Measurements from ENCODE around the gene METTL16.

METTL16 gene

GRCh38 chr17:2388020-2388682, 123.5 kb downstream of the METTL16 start:
- Histone ChIP-seq H3K27me3 (ENCODE audit: control insufficient read depth in 1 of 2, insufficient read depth in 2 of 2, low read length in 2 of 2) (no peaks in the 10 kb centered on the region), H3K4me1 (ENCODE audit: control insufficient read depth, insufficient read depth, low read length) (peaks cover 33% of the 10 kb centered on the region), H3K9me3 (ENCODE audit: control insufficient read depth in 2 of 2, low read length in 2 of 2) (no peaks in the 10 kb centered on the region), H3K4me3 (ENCODE audit: low read length in 2 of 2) (no peak overlapping the region), H3K9ac (ENCODE audit: low read length in 2 of 2) (no peak overlapping the region), H3K36me3 (ENCODE audit: control insufficient read depth in 2 of 2, insufficient read depth in 2 of 2, low read length in 2 of 2) (peaks cover 14 to 35% of the 10 kb centered on the region in 2 donors), H3K27ac (ENCODE audit: low read length) (peak overlapping the region; percentile 2)

- H3K4me3 ChIP-seq (ENCODE audit: low read length in 2 of 2): no peak overlapping the region
- H3K9me3 ChIP-seq (ENCODE audit: control insufficient read depth in 2 of 2, low read length in 2 of 2): no peaks in the 10 kb centered on the region
- H3K27me3 ChIP-seq (ENCODE audit: control insufficient read depth in 1 of 2, insufficient read depth in 2 of 2, low read length in 2 of 2): no peaks in the 10 kb centered on the region
- no peak overlapping the region for H3K27ac ChIP-seq (ENCODE audit: low read length)
- no peak overlapping the region for H3K9ac ChIP-seq (ENCODE audit: low read length in 2 of 2)
- H3K4me1 ChIP-seq (ENCODE audit: control insufficient read depth, insufficient read depth, low read length): peaks cover 39% of the 10 kb centered on the region
- peaks cover 14 to 35% of the 10 kb centered on the region in 2 donors for H3K36me3 ChIP-seq (ENCODE audit: control insufficient read depth in 2 of 2, insufficient read depth in 2 of 2, low read length in 2 of 2)
These were observed 124.3 kb downstream of the METTL16 start for GRCh38 chr17:2387086-2388019.

- no peak overlapping the region for H3K9ac ChIP-seq (ENCODE audit: low read length in 2 of 2)
- no peak overlapping the region for H3K27ac ChIP-seq (ENCODE audit: low read length)
These were observed 125.1 kb downstream of the METTL16 start for GRCh38 chr17:2386400-2387085.

GRCh38 chr17:2385240-2386210, 126.2 kb downstream of the METTL16 start:
- Histone ChIP-seq H3K9me3 (ENCODE audit: control insufficient read depth in 2 of 2, low read length in 2 of 2) (no peaks in the 10 kb centered on the region), H3K4me3 (ENCODE audit: low read length in 2 of 2) (no peak overlapping the region), H3K27me3 (ENCODE audit: control insufficient read depth in 1 of 2, insufficient read depth in 2 of 2, low read length in 2 of 2) (no peaks in the 10 kb centered on the region), H3K9ac (ENCODE audit: low read length in 2 of 2) (peak overlapping the region in 1 of 2 donors; percentile 21), H3K36me3 (ENCODE audit: control insufficient read depth in 2 of 2, insufficient read depth in 2 of 2, low read length in 2 of 2) (peaks cover 21 to 35% of the 10 kb centered on the region in 2 donors), H3K27ac (ENCODE audit: low read length) (no peak overlapping the region), H3K4me1 (ENCODE audit: control insufficient read depth, insufficient read depth, low read length) (peaks cover 26% of the 10 kb centered on the region)

More at GRCh38 chr17:2386400-2387085, 125.1 kb downstream of the METTL16 start:
- Histone ChIP-seq H3K4me3 (ENCODE audit: low read length in 2 of 2) (no peak overlapping the region), H3K27me3 (ENCODE audit: control insufficient read depth in 1 of 2, insufficient read depth in 2 of 2, low read length in 2 of 2) (no peaks in the 10 kb centered on the region), H3K36me3 (ENCODE audit: control insufficient read depth in 2 of 2, insufficient read depth in 2 of 2, low read length in 2 of 2) (peaks cover 14 to 35% of the 10 kb centered on the region in 2 donors), H3K4me1 (ENCODE audit: control insufficient read depth, insufficient read depth, low read length) (peaks cover 35% of the 10 kb centered on the region), H3K9me3 (ENCODE audit: control insufficient read depth in 2 of 2, low read length in 2 of 2) (no peaks in the 10 kb centered on the region)

- no peaks in the 10 kb centered on the region for H3K9me3 ChIP-seq (ENCODE audit: control insufficient read depth in 2 of 2, low read length in 2 of 2)
- no peaks in the 10 kb centered on the region for H3K27me3 ChIP-seq (ENCODE audit: control insufficient read depth in 1 of 2, insufficient read depth in 2 of 2, low read length in 2 of 2)
- no peak overlapping the region for H3K27ac ChIP-seq (ENCODE audit: low read length)
- no peak overlapping the region for H3K9ac ChIP-seq (ENCODE audit: low read length in 2 of 2)
- H3K4me3 ChIP-seq (ENCODE audit: low read length in 2 of 2): no peak overlapping the region
- peaks cover 25 to 33% of the 10 kb centered on the region in 2 donors for H3K36me3 ChIP-seq (ENCODE audit: control insufficient read depth in 2 of 2, insufficient read depth in 2 of 2, low read length in 2 of 2)
- peaks cover 18% of the 10 kb centered on the region for H3K4me1 ChIP-seq (ENCODE audit: control insufficient read depth, insufficient read depth, low read length)
These were observed 127.1 kb downstream of the METTL16 start for GRCh38 chr17:2384439-2385127.

GRCh38 chr17:2383628-2384167, 128.0 kb downstream of the METTL16 start:
- Histone ChIP-seq H3K9ac (ENCODE audit: low read length in 2 of 2) (peak overlapping the region in 1 of 2 donors; percentile 13), H3K4me3 (ENCODE audit: low read length in 2 of 2) (no peak overlapping the region), H3K27ac (ENCODE audit: low read length) (no peak overlapping the region)

GRCh38 chr17:2380950-2381649, 130.6 kb downstream of the METTL16 start:
- no peak overlapping the region for H3K27ac ChIP-seq (ENCODE audit: low read length)
- H3K4me3 ChIP-seq (ENCODE audit: low read length in 2 of 2): no peak overlapping the region
- no peaks in the 10 kb centered on the region for H3K9me3 ChIP-seq (ENCODE audit: control insufficient read depth in 2 of 2, low read length in 2 of 2)
- H3K9ac ChIP-seq (ENCODE audit: low read length in 2 of 2): no peak overlapping the region
- peaks cover 18% of the 10 kb centered on the region for H3K4me1 ChIP-seq (ENCODE audit: control insufficient read depth, insufficient read depth, low read length)
- H3K27me3 ChIP-seq (ENCODE audit: control insufficient read depth in 1 of 2, insufficient read depth in 2 of 2, low read length in 2 of 2): no peaks in the 10 kb centered on the region
- H3K36me3 ChIP-seq (ENCODE audit: control insufficient read depth in 2 of 2, insufficient read depth in 2 of 2, low read length in 2 of 2): peaks cover 17 to 30% of the 10 kb centered on the region in 2 donors

More at GRCh38 chr17:2383628-2384167, 128.0 kb downstream of the METTL16 start:
- peaks cover 31 to 32% of the 10 kb centered on the region in 2 donors for H3K36me3 ChIP-seq (ENCODE audit: control insufficient read depth in 2 of 2, insufficient read depth in 2 of 2, low read length in 2 of 2)
- peaks cover 18% of the 10 kb centered on the region for H3K4me1 ChIP-seq (ENCODE audit: control insufficient read depth, insufficient read depth, low read length)
- H3K9me3 ChIP-seq (ENCODE audit: control insufficient read depth in 2 of 2, low read length in 2 of 2): no peaks in the 10 kb centered on the region
- no peaks in the 10 kb centered on the region for H3K27me3 ChIP-seq (ENCODE audit: control insufficient read depth in 1 of 2, insufficient read depth in 2 of 2, low read length in 2 of 2)

- H3K9me3 ChIP-seq (ENCODE audit: control insufficient read depth in 2 of 2, low read length in 2 of 2): no peaks in the 10 kb centered on the region
- H3K36me3 ChIP-seq (ENCODE audit: control insufficient read depth in 2 of 2, insufficient read depth in 2 of 2, low read length in 2 of 2): peaks cover 15 to 31% of the 10 kb centered on the region in 2 donors
- no peaks in the 10 kb centered on the region for H3K27me3 ChIP-seq (ENCODE audit: control insufficient read depth in 1 of 2, insufficient read depth in 2 of 2, low read length in 2 of 2)
- H3K4me1 ChIP-seq (ENCODE audit: control insufficient read depth, insufficient read depth, low read length): peaks cover 18% of the 10 kb centered on the region
- H3K27ac ChIP-seq (ENCODE audit: low read length): no peak overlapping the region
- no peak overlapping the region for H3K9ac ChIP-seq (ENCODE audit: low read length in 2 of 2)
- no peak overlapping the region for H3K4me3 ChIP-seq (ENCODE audit: low read length in 2 of 2)
These were observed 131.3 kb downstream of the METTL16 start for GRCh38 chr17:2380226-2380922.

Data from stomach smooth muscle (tissue), 2 donors.